A549 (cell line): ENCODE measurements around the gene ACBD6. TPM values are rescaled to one million over a fixed set of nuclear protein-coding genes. Genes with fewer than 3 reads are reported as not detected.

ENCODE experiments used
- ATAC-seq, 2 experiments: fragments of 200-7000 bp in 1 of 2; fragments of >200 bp in 1 of 2; cut with Nextera tagmentation in 1 of 2; cut with Tn5 transposase in 1 of 2; 3 replicates each; pipeline versions ENCODE4 v1.8.0 to v1.9.1; 2018 to 2020; ENCODE audit warnings: mild to moderate bottlenecking in 1 of 2, moderate library complexity in 1 of 2
- CTCF ChIA-PET: fragments of 300-600 bp; sonication (Branson Sonifier 250); formaldehyde crosslinking; extraction: SDS; loops from one replicate; lab custom pipeline; 2021; ENCODE audit warnings: antibody characterized with exemption, inconsistent platforms; lab: Yijun Ruan, JAX
- POLR2A ChIA-PET: fragments of 350-600 bp; formaldehyde crosslinking; extraction: SDS; loops from one replicate; lab custom pipeline; 2021; ENCODE audit warnings: antibody characterized with exemption, inconsistent platforms; lab: Yijun Ruan, JAX
- DNase-seq, 2 experiments: peaks; one replicate each; pipeline versions ENCODE4 v3.0.0 to v3.0.0-alpha.2; 2011 to 2016; ENCODE audit warnings: low read depth in 1 of 2, low spot score in 1 of 2
- FAIRE-seq: peaks from 2 replicates; lab custom pipeline; 2011; peaks lifted over from hg19 to GRCh38; lab: Jason Lieb, UNC
- H3K27ac ChIP-seq, 2 experiments: fragments of >200 bp; sonication (Bioruptor Twin); formaldehyde crosslinking; 3 replicates each; pipeline ENCODE4 v1.5.1; 2016 to 2017
- H3K4me1 ChIP-seq: fragments of >200 bp; sonication (Bioruptor Twin); formaldehyde crosslinking; 3 replicates; pipeline ENCODE4 v1.6.1; 2016
- H3K4me2 ChIP-seq: fragments of >200 bp; sonication (Bioruptor Twin); formaldehyde crosslinking; 3 replicates; pipeline ENCODE4 v1.6.1; 2016
- H3K4me3 ChIP-seq: fragments of >200 bp; sonication (Bioruptor Twin); formaldehyde crosslinking; 3 replicates; pipeline ENCODE4 v1.5.1; 2016
- H3K9me3 ChIP-seq: fragments of >200 bp; sonication (Bioruptor Twin); formaldehyde crosslinking; 3 replicates; pipeline ENCODE4 v1.6.1; 2016
- CBX2 ChIP-seq: fragments of 200-600 bp; sonication (generic); IDR thresholded peaks from 2 replicates; pipeline ENCODE4 v1.6.1; 2016; ENCODE audit warnings: low read depth, mild to moderate bottlenecking, borderline replicate concordance
- CHD2 ChIP-seq: fragments of 150-350 bp; IDR thresholded peaks from 2 replicates; pipeline ENCODE4 v1.6.1; 2014; ENCODE audit warnings: low read length; ENCODE audit not compliant: partially characterized antibody
- EP300 ChIP-seq, 2 experiments: fragments of >200 bp; sonication (Bioruptor Twin); formaldehyde crosslinking; IDR thresholded peaks; 2 replicates in 1 of 2; 3 replicates in 1 of 2; pipeline ENCODE4 v1.6.1; 2016 to 2017
- FOSL2 ChIP-seq, 2 experiments: fragments of 450-650 bp in 1 of 2; fragments of >200 bp in 1 of 2; sonication (Bioruptor Twin) in 1 of 2; formaldehyde crosslinking; IDR thresholded peaks; 2 replicates each; pipeline versions ENCODE4 v1.5.0 to v1.6.1; 2016 to 2020; ENCODE audit warnings: mild to moderate bottlenecking in 1 of 2, moderate library complexity in 1 of 2
- HDAC2 ChIP-seq: fragments of 200-600 bp; sonication (generic); IDR thresholded peaks from 2 replicates; pipeline ENCODE4 v1.6.1; 2016
- HEYL ChIP-seq: fragments of 250-450 bp; sonication (Bioruptor Pico); IDR thresholded peaks from 2 replicates; pipeline ENCODE4 v1.8.0; 2021; ENCODE audit warnings: mild to moderate bottlenecking, moderate library complexity
- JUN ChIP-seq, 2 experiments: fragments of >200 bp; sonication (Bioruptor Twin); formaldehyde crosslinking; IDR thresholded peaks; 2 replicates in 1 of 2; 3 replicates in 1 of 2; pipeline ENCODE4 v1.6.1; 2016 to 2017
- KDM1A ChIP-seq: fragments of 200-600 bp; sonication (generic); IDR thresholded peaks from 2 replicates; pipeline ENCODE4 v1.6.1; 2016; ENCODE audit warnings: low read depth, mild to moderate bottlenecking
- MAFK ChIP-seq: fragments of 450-650 bp; IDR thresholded peaks from 2 replicates; pipeline ENCODE4 v1.6.1; 2014; ENCODE audit not compliant: partially characterized antibody
- PHF8 ChIP-seq: fragments of 200-600 bp; sonication (generic); IDR thresholded peaks from 2 replicates; pipeline ENCODE4 v1.6.1; 2016; ENCODE audit warnings: low read depth, mild to moderate bottlenecking, antibody characterized with exemption, moderate library complexity, borderline replicate concordance
- RARB ChIP-seq: fragments of 250-450 bp; sonication (Bioruptor Pico); IDR thresholded peaks from 2 replicates; pipeline ENCODE4 v1.8.0; 2021; ENCODE audit warnings: mild to moderate bottlenecking, moderate library complexity
- SREBF2 ChIP-seq: fragments of 450-650 bp; IDR thresholded peaks from 2 replicates; pipeline ENCODE4 v1.6.1; 2014; ENCODE audit warnings: mild to moderate bottlenecking, moderate library complexity
- ZFP36 ChIP-seq: fragments of 450-650 bp; IDR thresholded peaks from 2 replicates; pipeline ENCODE4 v1.6.1; 2014; ENCODE audit warnings: borderline replicate concordance; ENCODE audit not compliant: partially characterized antibody
- ZNF302 ChIP-seq: fragments of 250-450 bp; sonication (Bioruptor Pico); IDR thresholded peaks from 2 replicates; pipeline ENCODE4 v1.9.0; 2021; ENCODE audit warnings: inconsistent platforms, mild to moderate bottlenecking, moderate library complexity
- WGBS: methylation state at CpG from one replicate; pipeline ENCODE4 v1.1.6; 2017; ENCODE audit errors: missing lambda C conversion rate; 5-methylcytosine and 5-hydroxymethylcytosine counted together
- polyA plus RNA-seq, 4 experiments: library from polyadenylated mRNA; depleted of rRNA in 3 of 4; stranded (reverse); fragments of >200 nt; fragmentation: RNase III in 1 of 4; extraction: RNeasy Plus Mini Kit Qiagen cat#74134 plus additional on column Dnase treatment in 1 of 4; gene quantifications; 2 replicates in 3 of 4; 3 replicates in 1 of 4; pipeline ENCODE4 v1.2.3, GENCODE V29; 2011 to 2017
- TF ChIP-seq, protein P1 (sequence below): fragments of >200 bp; sonication (Bioruptor Twin); formaldehyde crosslinking; IDR thresholded peaks from 3 replicates; pipeline ENCODE4 v1.5.1; 2016
- TF ChIP-seq, protein P2 (sequence below): fragments of >200 bp; sonication (Bioruptor Twin); formaldehyde crosslinking; IDR thresholded peaks from 2 replicates; pipeline ENCODE4 v1.6.1; 2016
- TF ChIP-seq, protein P3 (sequence below): fragments of 250-450 bp; sonication (Bioruptor Pico); IDR thresholded peaks from 2 replicates; pipeline ENCODE4 v1.5.0; 2021; ENCODE audit warnings: mild to moderate bottlenecking, moderate library complexity, borderline replicate concordance
- TF ChIP-seq, protein P4 (sequence below): fragments of 200-600 bp; sonication (generic); IDR thresholded peaks from 2 replicates; pipeline ENCODE4 v1.6.1; 2016; ENCODE audit warnings: antibody characterized with exemption, mild to moderate bottlenecking, moderate library complexity
- TF ChIP-seq, protein P5 (sequence below): IDR thresholded peaks from 2 replicates; pipeline ENCODE4 v1.6.1; 2012

Gene ACBD6
- polyA plus RNA-seq, 2 of the 4 experiments (the other 2 are of a cell fraction) = 61.4 to 91.3 TPM

DNA sequence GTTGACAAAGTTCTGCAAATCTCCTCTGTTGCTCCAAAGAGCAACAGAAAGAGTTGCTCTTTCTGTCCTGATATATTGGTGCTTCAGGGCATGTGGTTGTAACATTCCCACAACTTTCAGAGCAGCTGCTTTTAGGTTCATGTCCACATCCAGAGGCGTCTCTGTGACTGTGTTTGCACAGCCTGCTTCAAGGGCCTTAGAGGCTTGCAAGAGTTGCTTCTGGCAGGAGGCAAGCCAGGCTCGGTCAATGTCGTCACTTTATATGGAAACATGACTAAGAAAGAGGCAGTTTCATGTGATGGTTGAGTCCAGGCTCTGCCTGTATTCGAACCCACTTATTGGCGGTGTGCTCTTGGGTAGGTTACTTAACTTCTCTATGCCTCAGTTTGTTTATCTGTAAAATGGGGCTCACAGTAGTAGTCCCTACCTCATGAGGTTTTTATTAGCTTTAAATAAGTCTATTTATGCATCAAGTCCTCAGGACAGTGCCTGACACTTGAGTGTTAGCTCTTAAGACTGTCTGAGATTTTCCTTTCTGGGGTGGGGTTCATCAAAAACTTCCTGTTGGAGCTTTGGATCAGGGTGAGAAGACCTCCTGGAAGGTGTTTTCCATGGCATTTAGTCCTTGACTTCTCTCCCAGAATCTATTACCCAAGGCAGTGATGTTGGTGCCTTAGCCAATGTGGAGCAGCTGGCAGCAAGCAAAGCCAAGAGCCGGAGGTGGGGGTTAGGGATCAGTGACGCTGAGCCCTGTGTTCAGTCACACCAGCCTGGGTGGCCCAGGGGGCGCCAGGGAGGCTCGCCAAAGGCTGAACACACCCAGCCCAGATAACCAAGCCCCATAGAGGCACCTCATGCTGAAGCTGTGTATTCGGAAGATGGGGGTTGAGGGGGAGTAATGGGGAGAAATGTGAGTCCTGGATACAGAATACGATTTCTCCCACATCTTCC is 253.4 kb downstream of the ACBD6 start:
- Histone ChIP-seq H3K4me3 (no peak overlapping the region), H3K4me1 (peaks cover 13% of the 10 kb centered on the region; the same call in 2 of the 3 replicates), H3K27ac (no peak overlapping the region), H3K4me2 (no peak overlapping the region), H3K9me3 (no peaks in the 10 kb centered on the region)
- ChIA-PET POLR2A (no interaction called here), CTCF (interaction anchor here (0.8 to 11.1 kb wide), 5 partner anchors 12 to 231 kb away, joined by 3 to 102 read pairs (median 4); no protein-coding TSS in a partner anchor)
- DNase-seq = no peak
- peak in 1 of 2 experiments; percentile 46; a peak in 3 of 6 replicates for ATAC-seq
- no peak for FAIRE-seq
- TF ChIP-seq PHF8 (no peak), EP300 (IDR thresholded peaks at IDR 0.05) (no peak), HEYL (no peak), JUN (IDR thresholded peaks at IDR 0.05) (no peak), FOSL2 (IDR thresholded peaks at IDR 0.05) (no peak), FOSL2 (CRISPR knock-in tag; IDR thresholded peaks at IDR 0.05) (no peak), SREBF2 (no peak), MAFK (no peak), ZNF302 (CRISPR knock-in tag) (no peak), KDM1A (no peak), HDAC2 (no peak), CHD2 (no peak), ZFP36 (no peak), RARB (no peak), CBX2 (no peak)
- TF ChIP-seq, protein P1, sequence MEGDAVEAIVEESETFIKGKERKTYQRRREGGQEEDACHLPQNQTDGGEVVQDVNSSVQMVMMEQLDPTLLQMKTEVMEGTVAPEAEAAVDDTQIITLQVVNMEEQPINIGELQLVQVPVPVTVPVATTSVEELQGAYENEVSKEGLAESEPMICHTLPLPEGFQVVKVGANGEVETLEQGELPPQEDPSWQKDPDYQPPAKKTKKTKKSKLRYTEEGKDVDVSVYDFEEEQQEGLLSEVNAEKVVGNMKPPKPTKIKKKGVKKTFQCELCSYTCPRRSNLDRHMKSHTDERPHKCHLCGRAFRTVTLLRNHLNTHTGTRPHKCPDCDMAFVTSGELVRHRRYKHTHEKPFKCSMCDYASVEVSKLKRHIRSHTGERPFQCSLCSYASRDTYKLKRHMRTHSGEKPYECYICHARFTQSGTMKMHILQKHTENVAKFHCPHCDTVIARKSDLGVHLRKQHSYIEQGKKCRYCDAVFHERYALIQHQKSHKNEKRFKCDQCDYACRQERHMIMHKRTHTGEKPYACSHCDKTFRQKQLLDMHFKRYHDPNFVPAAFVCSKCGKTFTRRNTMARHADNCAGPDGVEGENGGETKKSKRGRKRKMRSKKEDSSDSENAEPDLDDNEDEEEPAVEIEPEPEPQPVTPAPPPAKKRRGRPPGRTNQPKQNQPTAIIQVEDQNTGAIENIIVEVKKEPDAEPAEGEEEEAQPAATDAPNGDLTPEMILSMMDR = no peak
- TF ChIP-seq, protein P2, sequence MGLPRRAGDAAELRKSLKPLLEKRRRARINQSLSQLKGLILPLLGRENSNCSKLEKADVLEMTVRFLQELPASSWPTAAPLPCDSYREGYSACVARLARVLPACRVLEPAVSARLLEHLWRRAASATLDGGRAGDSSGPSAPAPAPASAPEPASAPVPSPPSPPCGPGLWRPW = no peak
- TF ChIP-seq, protein P3, sequence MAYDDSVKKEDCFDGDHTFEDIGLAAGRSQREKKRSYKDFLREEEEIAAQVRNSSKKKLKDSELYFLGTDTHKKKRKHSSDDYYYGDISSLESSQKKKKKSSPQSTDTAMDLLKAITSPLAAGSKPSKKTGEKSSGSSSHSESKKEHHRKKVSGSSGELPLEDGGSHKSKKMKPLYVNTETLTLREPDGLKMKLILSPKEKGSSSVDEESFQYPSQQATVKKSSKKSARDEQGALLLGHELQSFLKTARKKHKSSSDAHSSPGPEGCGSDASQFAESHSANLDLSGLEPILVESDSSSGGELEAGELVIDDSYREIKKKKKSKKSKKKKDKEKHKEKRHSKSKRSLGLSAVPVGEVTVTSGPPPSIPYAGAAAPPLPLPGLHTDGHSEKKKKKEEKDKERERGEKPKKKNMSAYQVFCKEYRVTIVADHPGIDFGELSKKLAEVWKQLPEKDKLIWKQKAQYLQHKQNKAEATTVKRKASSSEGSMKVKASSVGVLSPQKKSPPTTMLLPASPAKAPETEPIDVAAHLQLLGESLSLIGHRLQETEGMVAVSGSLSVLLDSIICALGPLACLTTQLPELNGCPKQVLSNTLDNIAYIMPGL (CRISPR knock-in tag) = no peak
- TF ChIP-seq, protein P4, sequence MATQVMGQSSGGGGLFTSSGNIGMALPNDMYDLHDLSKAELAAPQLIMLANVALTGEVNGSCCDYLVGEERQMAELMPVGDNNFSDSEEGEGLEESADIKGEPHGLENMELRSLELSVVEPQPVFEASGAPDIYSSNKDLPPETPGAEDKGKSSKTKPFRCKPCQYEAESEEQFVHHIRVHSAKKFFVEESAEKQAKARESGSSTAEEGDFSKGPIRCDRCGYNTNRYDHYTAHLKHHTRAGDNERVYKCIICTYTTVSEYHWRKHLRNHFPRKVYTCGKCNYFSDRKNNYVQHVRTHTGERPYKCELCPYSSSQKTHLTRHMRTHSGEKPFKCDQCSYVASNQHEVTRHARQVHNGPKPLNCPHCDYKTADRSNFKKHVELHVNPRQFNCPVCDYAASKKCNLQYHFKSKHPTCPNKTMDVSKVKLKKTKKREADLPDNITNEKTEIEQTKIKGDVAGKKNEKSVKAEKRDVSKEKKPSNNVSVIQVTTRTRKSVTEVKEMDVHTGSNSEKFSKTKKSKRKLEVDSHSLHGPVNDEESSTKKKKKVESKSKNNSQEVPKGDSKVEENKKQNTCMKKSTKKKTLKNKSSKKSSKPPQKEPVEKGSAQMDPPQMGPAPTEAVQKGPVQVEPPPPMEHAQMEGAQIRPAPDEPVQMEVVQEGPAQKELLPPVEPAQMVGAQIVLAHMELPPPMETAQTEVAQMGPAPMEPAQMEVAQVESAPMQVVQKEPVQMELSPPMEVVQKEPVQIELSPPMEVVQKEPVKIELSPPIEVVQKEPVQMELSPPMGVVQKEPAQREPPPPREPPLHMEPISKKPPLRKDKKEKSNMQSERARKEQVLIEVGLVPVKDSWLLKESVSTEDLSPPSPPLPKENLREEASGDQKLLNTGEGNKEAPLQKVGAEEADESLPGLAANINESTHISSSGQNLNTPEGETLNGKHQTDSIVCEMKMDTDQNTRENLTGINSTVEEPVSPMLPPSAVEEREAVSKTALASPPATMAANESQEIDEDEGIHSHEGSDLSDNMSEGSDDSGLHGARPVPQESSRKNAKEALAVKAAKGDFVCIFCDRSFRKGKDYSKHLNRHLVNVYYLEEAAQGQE = no peak
- TF ChIP-seq, protein P5, sequence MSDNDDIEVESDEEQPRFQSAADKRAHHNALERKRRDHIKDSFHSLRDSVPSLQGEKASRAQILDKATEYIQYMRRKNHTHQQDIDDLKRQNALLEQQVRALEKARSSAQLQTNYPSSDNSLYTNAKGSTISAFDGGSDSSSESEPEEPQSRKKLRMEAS = no peak
- 66% methylated on average over 11 of the region's 11 CpGs for WGBS
